ENCODE results near the gene CENPP.

GRCh38 chr9:92522983-92523970, 197.5 kb downstream of the CENPP start:
- no peak for TF ChIP-seq TEAD4 (IDR thresholded peaks at IDR 0.05)
- no peak for TF ChIP-seq RAD21 (IDR thresholded peaks at IDR 0.05; ENCODE audit: low read depth)
- TF ChIP-seq REST (IDR thresholded peaks at IDR 0.05; ENCODE audit: low read depth), result no peak
- TF ChIP-seq FOXM1 (IDR thresholded peaks at IDR 0.05; ENCODE audit: borderline replicate concordance, low read depth), result no peak
- no peak for TF ChIP-seq EP300 (IDR thresholded peaks at IDR 0.05; ENCODE audit: borderline replicate concordance)
- no peak for TF ChIP-seq CREB1 (IDR thresholded peaks at IDR 0.05; ENCODE audit: low read depth)
- no peak for TF ChIP-seq YY1 (IDR thresholded peaks at IDR 0.05; ENCODE audit: low read depth)
- TF ChIP-seq TAF1 (IDR thresholded peaks at IDR 0.05; ENCODE audit: low read depth), result no peak
- no peak for TF ChIP-seq ZBTB7A (IDR thresholded peaks at IDR 0.05; ENCODE audit: low read depth)
- TF ChIP-seq NFIC (IDR thresholded peaks at IDR 0.05), result no peak
- TF ChIP-seq USF1 (IDR thresholded peaks at IDR 0.05), result no peak
- no peak for TF ChIP-seq TCF12 (IDR thresholded peaks at IDR 0.05; ENCODE audit: low read depth)
- TF ChIP-seq MAX (IDR thresholded peaks at IDR 0.05), result no peak
- TF ChIP-seq EGR1 (IDR thresholded peaks at IDR 0.05), result no peak

Data from Ishikawa (cell line).